ENCODE data around the gene SLC27A2. TPM values are rescaled to one million over a fixed set of nuclear protein-coding genes. Genes with fewer than 3 reads are reported as not detected.
"Not testable (repeated sequence)": the region's sequence is repeated elsewhere in the genome, so short reads cannot be mapped to it uniquely, and the experiment has no call there.

The SLC27A2 gene
- total RNA-seq: 29.2 and 30.0 TPM in 2 replicates

- intact Hi-C loops (cut with micrococcal nuclease): loop anchor here (1.0 to 5.0 kb wide), 5 partner anchors 65 to 727 kb away; partner anchors contain the start of gene AP4E1
Observed at GRCh38 chr15:50181969-50182218, at the start of gene SLC27A2. Gene SLC27A2 (plus strand): TSS chr15:50182196. CDS start chr15:50182428, 232 bp downstream.

- intact Hi-C loops (cut with micrococcal nuclease): loop anchor here (10.0 kb wide), 2 partner anchors 132 to 508 kb away; partner anchors contain the start of genes DTWD1, FAM227B and HDC
Observed at GRCh38 chr15:50132251-50132984, 49.6 kb upstream of the SLC27A2 start.

GRCh38 chr15:50134524-50135024 lies 47.4 kb upstream of the SLC27A2 start:
- intact Hi-C loops (cut with micrococcal nuclease): loop anchor here (1.0 to 10.0 kb wide), 7 partner anchors 16 to 1957 kb away; partner anchors contain the start of genes ATP8B4, DTWD1, FAM227B and HDC

- intact Hi-C loops (cut with micrococcal nuclease): loop anchor here (1.0 to 10.0 kb wide), 7 partner anchors 16 to 1958 kb away; partner anchors contain the start of genes ATP8B4, DTWD1, FAM227B and HDC
Observed at GRCh38 chr15:50135031-50135551, 46.9 kb upstream of the SLC27A2 start.

GRCh38 chr15:50137330-50137761 lies 44.6 kb upstream of the SLC27A2 start:
- intact Hi-C loops (cut with micrococcal nuclease): loop anchor here (5.0 to 10.0 kb wide), 4 partner anchors 127 to 1960 kb away; partner anchors contain the start of genes DTWD1, FAM227B, HDC and MYEF2

GRCh38 chr15:50137893-50138292 lies 44.1 kb upstream of the SLC27A2 start:
- intact Hi-C loops (cut with micrococcal nuclease): loop anchor here (5.0 to 10.0 kb wide), 4 partner anchors 127 to 1961 kb away; partner anchors contain the start of genes DTWD1, FAM227B, HDC and MYEF2

- intact Hi-C loops (cut with micrococcal nuclease): loop anchor here (5.0 to 10.0 kb wide), 4 partner anchors 126 to 1961 kb away; partner anchors contain the start of genes DTWD1, FAM227B, HDC and MYEF2
Observed at GRCh38 chr15:50138391-50138790, 43.6 kb upstream of the SLC27A2 start.

GRCh38 chr15:50140098-50140497 lies 41.9 kb upstream of the SLC27A2 start:
- intact Hi-C loops (cut with micrococcal nuclease): loop anchor here (10.0 kb wide), 2 partner anchors 985 to 1785 kb away; partner anchors contain the start of gene COPS2

- intact Hi-C loops (cut with micrococcal nuclease): loop anchor here (10.0 kb wide), 2 partner anchors 986 to 1786 kb away; partner anchors contain the start of gene COPS2
Observed at GRCh38 chr15:50140983-50141382, 41.0 kb upstream of the SLC27A2 start.

GRCh38 chr15:50141856-50142255 lies 40.1 kb upstream of the SLC27A2 start:
- intact Hi-C loops (cut with micrococcal nuclease): loop anchor here (10.0 kb wide), 2 partner anchors 987 to 1787 kb away; partner anchors contain the start of gene COPS2

GRCh38 chr15:50143255-50143860 lies 38.6 kb upstream of the SLC27A2 start:
- intact Hi-C loops (cut with micrococcal nuclease): loop anchor here (10.0 kb wide), 2 partner anchors 989 to 1789 kb away; partner anchors contain the start of gene COPS2

GRCh38 chr15:50144341-50145120 lies 37.5 kb upstream of the SLC27A2 start:
- intact Hi-C loops (cut with micrococcal nuclease): loop anchor here (1.0 to 10.0 kb wide), 5 partner anchors 722 to 1790 kb away; partner anchors contain the start of genes COPS2 and FGF7

- intact Hi-C loops (cut with micrococcal nuclease): loop anchor here (1.0 to 10.0 kb wide), 5 partner anchors 723 to 1791 kb away; partner anchors contain the start of genes COPS2 and FGF7
Observed at GRCh38 chr15:50145451-50145872, 36.5 kb upstream of the SLC27A2 start.

- intact Hi-C loops (cut with micrococcal nuclease): loop anchor here (5.0 to 10.0 kb wide), 3 partner anchors 724 to 1792 kb away; partner anchors contain the start of genes COPS2 and FGF7
Observed at GRCh38 chr15:50146632-50147031, 35.4 kb upstream of the SLC27A2 start.

- intact Hi-C loops (cut with micrococcal nuclease): loop anchor here (5.0 to 10.0 kb wide), 3 partner anchors 726 to 1794 kb away; partner anchors contain the start of genes COPS2 and FGF7
Observed at GRCh38 chr15:50148362-50148963, 33.5 kb upstream of the SLC27A2 start.

- intact Hi-C loops (cut with micrococcal nuclease): loop anchor here (5.0 to 10.0 kb wide), 3 partner anchors 727 to 1794 kb away; partner anchors contain the start of genes COPS2 and FGF7
Observed at GRCh38 chr15:50149090-50149489, 32.9 kb upstream of the SLC27A2 start.

GRCh38 chr15:50150349-50150748 lies 31.6 kb upstream of the SLC27A2 start:
- intact Hi-C loops (cut with micrococcal nuclease): no loop called here

GRCh38 chr15:50150851-50151250 lies 31.1 kb upstream of the SLC27A2 start:
- intact Hi-C loops (cut with micrococcal nuclease): no loop called here

GRCh38 chr15:50151476-50151875 lies 30.5 kb upstream of the SLC27A2 start:
- intact Hi-C loops (cut with micrococcal nuclease): no loop called here

- intact Hi-C loops (cut with micrococcal nuclease): not testable (repeated sequence)
Observed at GRCh38 chr15:50158236-50158635, 23.8 kb upstream of the SLC27A2 start.

Data from T-helper 2 cell treated with Interferon-gamma antibody and Interleukin-4, amounts not matched to agents 100 ng/mL and 5 ng/mL, for 36 hours (primary cell).